GM18870 (cell line): ENCODE results near the gene ZNF383.
"Not testable (repeated sequence)": the region's sequence is repeated elsewhere in the genome, so short reads cannot be mapped to it uniquely, and the experiment has no call there.

Source experiments
- ATAC-seq: cut with Tn5 transposase; IDR thresholded peaks from one replicate; pipeline ENCODE4 v1.9.1; 2021; ENCODE audit warnings: moderate library complexity; ENCODE audit not compliant: unreplicated experiment

Gene ZNF383

GRCh38 chr19:37217775-37218591 lies at the start of gene ZNF383:
TSS of gene ZNF383 (plus strand) at chr19:37218214. CDS start at chr19:37230454, 12,240 bp downstream.
- peak; percentile 86 for ATAC-seq

DNA sequence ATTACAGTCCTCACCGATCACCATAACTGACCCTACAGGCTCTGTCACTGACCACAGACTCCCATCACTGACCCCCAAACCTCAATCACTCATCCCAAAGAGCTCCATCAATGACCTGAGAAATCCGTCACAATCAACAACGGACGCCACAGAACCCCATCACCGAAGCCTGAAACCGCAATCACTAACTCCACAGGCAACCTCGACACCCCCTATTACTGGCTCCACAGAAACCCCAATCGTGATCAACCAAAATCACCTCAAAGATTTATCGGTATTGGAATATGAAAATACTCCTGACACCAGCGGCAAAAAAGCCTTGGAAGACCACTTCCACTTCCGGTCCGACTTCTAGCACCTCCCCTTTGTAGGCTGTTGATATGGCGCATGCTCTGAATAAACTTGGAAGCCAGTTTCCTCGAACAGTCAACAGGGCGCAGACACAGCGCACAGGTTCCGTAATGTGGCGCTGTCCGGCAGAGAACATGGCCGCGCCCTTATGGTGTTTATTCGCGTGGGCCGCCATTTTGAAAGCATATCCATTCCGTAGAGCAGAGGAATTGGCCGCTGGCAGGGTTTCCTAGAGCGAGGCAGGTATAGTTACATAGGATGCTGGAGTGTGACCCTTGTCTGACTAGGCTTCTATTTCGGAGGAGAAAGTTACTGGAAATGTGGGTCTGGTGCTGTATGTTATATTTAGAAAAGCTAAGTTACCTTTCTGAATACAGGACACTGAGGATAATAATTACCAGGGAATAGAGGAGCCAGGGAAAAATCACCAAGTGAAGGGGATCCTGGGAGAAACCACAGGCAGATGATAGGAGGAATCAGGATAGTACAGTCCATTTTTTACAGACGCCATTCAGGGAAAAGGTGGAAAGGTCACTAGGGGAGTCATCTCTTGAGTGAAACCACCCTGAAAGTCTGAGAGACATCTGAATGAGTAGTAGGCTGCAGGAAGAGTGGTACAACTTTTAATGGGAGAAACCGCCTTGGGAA lies 45.3 kb upstream of the ZNF383 start, which contains the start of gene ZNF585A:
Gene ZNF585A (minus strand): TSS at position 328 of the 999 bp plus-strand sequence. CDS start 2,785 bp downstream, outside the sequence.
- peak; percentile 89 for ATAC-seq

- not testable (repeated sequence) for ATAC-seq
Measured at GRCh38 chr19:37186071-37186470, 31.9 kb upstream of the ZNF383 start.

DNA sequence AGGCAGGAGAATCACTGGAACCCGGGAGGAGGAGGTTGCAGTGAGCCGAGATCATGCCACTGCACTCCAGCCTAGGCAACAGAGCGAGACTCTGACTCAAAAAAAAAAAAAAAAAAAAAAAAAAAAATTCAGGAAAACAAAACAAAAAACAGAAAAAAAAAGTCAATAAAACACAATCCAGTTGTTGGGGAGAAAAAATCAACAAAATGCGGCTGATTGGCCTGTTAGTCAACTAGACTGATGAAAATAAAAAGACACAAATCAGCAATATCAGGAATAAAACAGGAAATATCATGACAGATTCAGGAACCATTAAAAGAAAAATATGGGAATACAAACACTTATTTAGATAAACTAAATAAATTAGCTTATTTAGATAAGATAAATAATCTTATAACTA lies 22.8 kb upstream of the ZNF383 start:
- ATAC-seq, result not testable (repeated sequence)

GRCh38 chr19:37197115-37197514 lies 20.9 kb upstream of the ZNF383 start:
- not testable (repeated sequence) for ATAC-seq

GRCh38 chr19:37197768-37198167 lies 20.2 kb upstream of the ZNF383 start:
- no peak for ATAC-seq

- ATAC-seq, result no peak
Measured at GRCh38 chr19:37217480-37217774, 587 bp upstream of the ZNF383 start.

DNA sequence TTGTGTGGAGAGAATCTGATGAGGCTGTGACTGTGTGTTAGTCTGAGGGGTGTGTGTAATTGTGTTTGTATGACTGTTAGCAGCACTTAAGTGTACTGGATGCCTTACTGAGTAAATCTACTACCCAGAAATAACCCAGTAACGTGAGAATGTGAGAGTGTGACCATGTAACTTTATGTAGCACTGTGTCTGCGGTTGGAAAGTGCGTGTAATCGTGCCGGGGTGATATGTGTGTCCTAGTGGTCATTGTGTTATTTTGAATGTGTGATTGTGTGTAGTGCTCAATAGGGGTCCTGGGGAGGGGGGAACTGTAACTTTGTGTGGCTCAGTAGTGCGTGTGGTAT lies 550 bp downstream of the ZNF383 start:
- ATAC-seq, result no peak

DNA sequence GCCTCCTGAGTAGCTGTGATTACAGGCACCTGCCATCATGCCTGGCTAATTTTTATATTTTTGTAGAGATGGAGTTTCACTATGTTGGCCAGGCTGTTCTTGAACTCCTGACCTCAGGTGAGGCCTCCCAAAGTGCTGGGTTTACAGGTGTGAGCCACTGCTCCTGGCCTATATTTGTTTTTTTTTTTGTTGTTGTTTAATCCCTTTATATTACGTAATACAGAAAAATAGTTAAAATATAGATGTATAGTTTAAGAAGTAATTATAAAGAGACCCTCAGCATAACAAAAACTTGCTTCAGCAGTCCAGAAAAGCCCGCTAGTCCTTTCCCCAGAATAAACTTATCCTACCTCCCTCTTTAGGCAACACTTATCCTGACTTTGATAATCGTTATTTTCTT lies 2.4 kb downstream of the ZNF383 start:
- ATAC-seq, result no peak

DNA sequence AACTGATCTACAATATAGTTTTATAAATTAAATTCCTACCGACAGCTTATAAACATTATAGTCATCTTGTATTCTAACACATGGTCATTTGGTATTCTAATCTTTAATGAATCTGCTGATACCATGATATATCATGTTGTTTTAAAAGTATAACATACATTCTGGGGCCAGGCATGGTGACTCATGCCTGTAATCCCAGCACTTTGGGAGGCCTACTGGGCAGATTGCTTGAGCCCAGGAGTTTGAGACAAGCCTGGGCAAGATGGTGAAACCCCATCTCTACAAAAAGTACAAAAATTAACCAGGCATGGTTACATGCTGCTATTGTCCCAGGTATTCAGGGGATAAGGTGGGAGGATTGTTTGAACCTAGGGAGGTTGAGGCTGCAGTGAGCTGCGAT lies 3.1 kb downstream of the ZNF383 start:
- no peak for ATAC-seq

GRCh38 chr19:37226248-37226647 lies 8.2 kb downstream of the ZNF383 start:
- no peak for ATAC-seq

DNA sequence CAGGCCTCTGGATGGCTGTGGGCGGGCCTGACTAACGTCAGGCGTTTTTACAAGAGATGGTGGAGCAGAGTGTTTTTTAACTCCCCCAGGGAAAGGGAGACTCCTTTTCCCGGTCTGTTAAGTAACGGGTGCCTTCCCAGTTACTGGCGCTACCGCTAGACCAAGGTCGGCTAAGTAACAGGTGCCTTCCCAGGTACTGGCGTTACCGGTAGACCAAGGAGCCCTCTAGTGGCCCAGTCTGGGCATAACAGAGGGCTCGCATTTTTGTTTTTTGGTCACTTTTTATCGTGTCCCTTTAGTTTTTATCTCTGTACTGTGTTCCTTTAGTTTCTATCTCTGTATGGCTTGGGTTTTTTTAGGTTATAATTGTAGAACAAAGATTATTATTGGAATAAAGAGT lies 10.0 kb downstream of the ZNF383 start:
- no peak for ATAC-seq

GRCh38 chr19:37243206-37243632 lies 25.2 kb downstream of the ZNF383 start:
- ATAC-seq, result no peak

GRCh38 chr19:37251308-37252229 lies 33.6 kb downstream of the ZNF383 start:
- no peak for ATAC-seq

GRCh38 chr19:37263028-37263427 lies 45.0 kb downstream of the ZNF383 start:
- not testable (repeated sequence) for ATAC-seq

- ATAC-seq, result not testable (repeated sequence)
Measured at GRCh38 chr19:37267005-37267404, 49.0 kb downstream of the ZNF383 start.

- not testable (repeated sequence) for ATAC-seq
Measured at GRCh38 chr19:37267755-37268154, 49.7 kb downstream of the ZNF383 start.

DNA sequence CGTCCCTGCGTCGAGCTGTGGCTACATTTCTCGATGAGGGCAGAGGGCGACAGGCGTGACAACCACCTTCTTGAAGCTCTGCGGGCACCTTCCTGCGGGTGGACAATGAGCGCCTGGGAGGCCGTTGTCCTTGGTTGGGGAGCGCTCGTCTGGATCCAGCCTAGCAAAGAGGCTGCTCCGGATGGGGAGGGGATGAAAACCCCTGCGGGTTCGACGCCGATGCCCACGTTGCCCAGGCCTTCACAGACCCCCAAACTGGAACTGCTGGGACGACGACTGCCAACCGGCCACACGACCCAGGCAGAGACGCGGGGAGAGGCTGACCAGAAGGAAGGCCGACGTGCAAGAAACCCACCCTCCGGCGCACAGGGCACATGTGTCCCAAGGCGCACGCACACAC lies 62.6 kb downstream of the ZNF383 start:
- not testable (repeated sequence) for ATAC-seq

GRCh38 chr19:37284020-37284419 lies 66.0 kb downstream of the ZNF383 start:
- not testable (repeated sequence) for ATAC-seq

- not testable (repeated sequence) for ATAC-seq
Measured at GRCh38 chr19:37289229-37289628, 71.2 kb downstream of the ZNF383 start.
